Adipocyte (in vitro differentiated cells): Measurements from ENCODE around the gene CSPG5.

ENCODE experiments used
- DNase-seq: peaks from one replicate; pipeline ENCODE4 v3.0.0-alpha.2; 2015; ENCODE audit warnings: low read depth
- H3K27me3 ChIP-seq: replicated peaks from 2 replicates; pipeline ENCODE4 v1.7.0; 2013; ENCODE audit warnings: mild to moderate bottlenecking, low read length, moderate library complexity; ENCODE audit not compliant: control insufficient read depth, insufficient read depth
- H3K36me3 ChIP-seq: 2 replicates; pipeline ENCODE4 v1.7.0; 2013; ENCODE audit warnings: low read length, mild to moderate bottlenecking, moderate library complexity; ENCODE audit not compliant: control insufficient read depth, insufficient read depth, severe bottlenecking
- H3K4me1 ChIP-seq: 2 replicates; pipeline ENCODE4 v1.7.0; 2013; ENCODE audit warnings: mild to moderate bottlenecking, low read length, moderate library complexity; ENCODE audit not compliant: control insufficient read depth, insufficient read depth
- H3K4me3 ChIP-seq: 2 replicates; pipeline ENCODE4 v1.7.0; 2013; ENCODE audit warnings: mild to moderate bottlenecking, low read length, moderate library complexity
- H3K9ac ChIP-seq: 2 replicates; pipeline ENCODE4 v1.7.0; 2013; ENCODE audit warnings: mild to moderate bottlenecking, low read length, moderate library complexity
- H3K9me3 ChIP-seq: 2 replicates; pipeline ENCODE4 v1.7.0; 2013; ENCODE audit warnings: mild to moderate bottlenecking, low read length, moderate library complexity; ENCODE audit not compliant: control insufficient read depth

The CSPG5 gene

DNA sequence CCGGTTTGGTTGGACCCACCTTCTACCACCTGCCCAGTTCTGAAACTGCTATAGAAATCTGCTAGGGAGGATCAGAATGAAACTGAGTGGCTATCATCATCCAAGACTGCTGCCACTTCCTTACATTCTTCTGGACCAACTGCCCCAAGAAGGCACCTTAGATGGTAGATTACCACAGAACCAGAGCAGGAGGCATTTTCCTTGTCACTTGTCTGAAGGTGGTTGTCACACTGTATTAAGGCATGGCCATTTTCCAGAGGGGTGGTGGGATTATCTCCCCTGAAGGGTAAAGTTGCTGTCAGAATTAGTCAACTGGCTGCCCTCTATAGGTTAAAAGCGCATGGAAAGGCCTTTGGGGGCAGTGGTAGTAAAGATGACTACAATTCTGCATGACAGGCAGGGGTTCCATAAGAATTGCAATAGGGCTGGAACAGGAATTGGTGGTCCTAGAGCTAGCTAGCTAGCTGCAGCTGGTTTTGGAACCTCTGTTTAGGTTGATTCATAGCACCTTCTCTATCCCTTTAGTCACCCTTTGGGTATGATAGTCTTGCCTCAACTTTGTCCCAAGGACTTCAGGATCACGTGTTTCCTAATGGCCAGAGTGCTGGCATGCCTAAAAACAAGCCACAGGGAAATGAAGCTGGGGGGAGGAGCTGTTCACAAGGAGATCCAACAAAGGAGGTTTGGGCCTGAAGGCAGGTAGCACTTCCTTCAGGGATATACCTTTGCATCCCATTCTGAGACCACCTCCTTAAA is 4.8 kb upstream of the CSPG5 start:
- Histone ChIP-seq H3K4me3 (peak overlapping the region; percentile 26), H3K36me3 (peaks cover 27% of the 10 kb centered on the region), H3K9me3 (no peaks in the 10 kb centered on the region), H3K9ac (peak overlapping the region; percentile 41), H3K4me1 (peaks cover 16% of the 10 kb centered on the region), H3K27me3 (peaks cover 14% of the 10 kb centered on the region)
- no peak for DNase-seq

- DNase-seq: no peak
- Histone ChIP-seq H3K4me1 (peaks cover 16% of the 10 kb centered on the region), H3K9ac (no peak overlapping the region)
These were observed 3.2 kb upstream of the CSPG5 start for GRCh38 chr3:47581835-47582234.

GRCh38 chr3:47581422-47581821 is 2.8 kb upstream of the CSPG5 start:
- Histone ChIP-seq H3K4me1 (peaks cover 16% of the 10 kb centered on the region), H3K36me3 (peaks cover 8% of the 10 kb centered on the region), H3K9me3 (no peaks in the 10 kb centered on the region), H3K27me3 (peaks cover 22% of the 10 kb centered on the region), H3K9ac (no peak overlapping the region), H3K4me3 (no peak overlapping the region)
- no peak for DNase-seq

More at GRCh38 chr3:47581835-47582234, 3.2 kb upstream of the CSPG5 start:
- Histone ChIP-seq H3K4me3 (no peak overlapping the region), H3K36me3 (peaks cover 11% of the 10 kb centered on the region), H3K9me3 (no peaks in the 10 kb centered on the region), H3K27me3 (peaks cover 21% of the 10 kb centered on the region)

DNA sequence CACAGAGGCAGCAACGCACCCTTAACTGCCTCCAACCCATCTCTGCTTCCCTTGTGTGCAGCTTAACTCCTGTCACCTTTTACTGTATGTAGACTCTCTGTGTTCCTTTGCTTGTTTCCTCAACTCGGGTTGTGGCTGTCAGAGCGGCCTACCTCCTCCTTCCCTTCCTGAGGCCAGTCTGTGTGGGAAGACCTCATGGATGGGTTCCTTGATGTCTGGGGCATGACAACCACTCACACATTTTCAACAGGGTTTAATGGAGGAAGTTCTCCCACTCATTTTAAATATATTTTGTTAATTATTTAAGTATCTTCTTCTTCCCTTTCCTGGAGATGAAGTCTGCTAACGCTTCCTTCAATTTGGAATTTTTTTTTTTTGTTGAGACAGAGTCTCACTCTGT is 1.8 kb upstream of the CSPG5 start:
- H3K9ac ChIP-seq: no peak overlapping the region
- H3K9me3 ChIP-seq: no peaks in the 10 kb centered on the region
- peaks cover 16% of the 10 kb centered on the region for H3K4me1 ChIP-seq
- peaks cover 2% of the 10 kb centered on the region for H3K36me3 ChIP-seq
- no peak for DNase-seq
- H3K4me3 ChIP-seq: no peak overlapping the region
- peaks cover 23% of the 10 kb centered on the region for H3K27me3 ChIP-seq

- Histone ChIP-seq H3K36me3 (no peaks in the 10 kb centered on the region), H3K4me3 (no peak overlapping the region), H3K4me1 (peaks cover 16% of the 10 kb centered on the region), H3K27me3 (peaks cover 29% of the 10 kb centered on the region), H3K9me3 (no peaks in the 10 kb centered on the region), H3K9ac (no peak overlapping the region)
- no peak for DNase-seq
These were observed 1.2 kb upstream of the CSPG5 start for GRCh38 chr3:47579875-47580274.

DNA sequence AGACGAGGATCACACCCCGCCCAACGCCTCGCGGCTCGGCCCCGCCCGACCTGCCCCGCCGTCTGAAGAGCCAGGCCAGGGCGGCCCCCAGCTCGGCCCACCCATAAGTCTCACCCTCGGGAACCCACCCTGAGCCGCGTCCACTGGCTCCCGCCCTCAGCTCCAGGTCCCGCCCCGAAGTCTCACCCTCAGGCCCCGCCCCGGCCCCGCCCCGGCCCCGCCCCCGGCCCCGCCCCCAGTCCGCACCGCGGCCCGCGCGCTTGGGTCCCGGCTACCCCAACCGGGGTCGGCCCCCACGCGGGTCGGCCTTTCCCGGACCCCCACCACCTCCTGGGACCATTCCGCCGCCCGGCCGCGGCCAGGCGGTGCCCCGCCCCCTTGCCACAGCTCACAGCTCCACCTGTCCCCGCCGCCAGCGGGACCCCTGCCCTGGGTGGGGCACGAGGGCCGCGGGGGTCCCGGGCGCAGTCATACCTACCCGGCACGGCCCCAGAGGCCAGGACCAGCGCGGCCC is 489 bp downstream of the CSPG5 start:
- Histone ChIP-seq H3K27me3 (peaks cover 35% of the 10 kb centered on the region), H3K4me1 (peaks cover 2% of the 10 kb centered on the region), H3K9me3 (no peaks in the 10 kb centered on the region), H3K4me3 (peak overlapping the region; percentile 62), H3K9ac (no peak overlapping the region), H3K36me3 (no peaks in the 10 kb centered on the region)
- DNase-seq: peak; percentile 55

GRCh38 chr3:47577583-47578118 is 1.0 kb downstream of the CSPG5 start:
- Histone ChIP-seq H3K4me3 (peak overlapping the region; percentile 21), H3K27me3 (peaks cover 40% of the 10 kb centered on the region), H3K36me3 (no peaks in the 10 kb centered on the region), H3K9ac (no peak overlapping the region), H3K4me1 (no peaks in the 10 kb centered on the region), H3K9me3 (no peaks in the 10 kb centered on the region)
- peak; percentile 45 for DNase-seq

DNA sequence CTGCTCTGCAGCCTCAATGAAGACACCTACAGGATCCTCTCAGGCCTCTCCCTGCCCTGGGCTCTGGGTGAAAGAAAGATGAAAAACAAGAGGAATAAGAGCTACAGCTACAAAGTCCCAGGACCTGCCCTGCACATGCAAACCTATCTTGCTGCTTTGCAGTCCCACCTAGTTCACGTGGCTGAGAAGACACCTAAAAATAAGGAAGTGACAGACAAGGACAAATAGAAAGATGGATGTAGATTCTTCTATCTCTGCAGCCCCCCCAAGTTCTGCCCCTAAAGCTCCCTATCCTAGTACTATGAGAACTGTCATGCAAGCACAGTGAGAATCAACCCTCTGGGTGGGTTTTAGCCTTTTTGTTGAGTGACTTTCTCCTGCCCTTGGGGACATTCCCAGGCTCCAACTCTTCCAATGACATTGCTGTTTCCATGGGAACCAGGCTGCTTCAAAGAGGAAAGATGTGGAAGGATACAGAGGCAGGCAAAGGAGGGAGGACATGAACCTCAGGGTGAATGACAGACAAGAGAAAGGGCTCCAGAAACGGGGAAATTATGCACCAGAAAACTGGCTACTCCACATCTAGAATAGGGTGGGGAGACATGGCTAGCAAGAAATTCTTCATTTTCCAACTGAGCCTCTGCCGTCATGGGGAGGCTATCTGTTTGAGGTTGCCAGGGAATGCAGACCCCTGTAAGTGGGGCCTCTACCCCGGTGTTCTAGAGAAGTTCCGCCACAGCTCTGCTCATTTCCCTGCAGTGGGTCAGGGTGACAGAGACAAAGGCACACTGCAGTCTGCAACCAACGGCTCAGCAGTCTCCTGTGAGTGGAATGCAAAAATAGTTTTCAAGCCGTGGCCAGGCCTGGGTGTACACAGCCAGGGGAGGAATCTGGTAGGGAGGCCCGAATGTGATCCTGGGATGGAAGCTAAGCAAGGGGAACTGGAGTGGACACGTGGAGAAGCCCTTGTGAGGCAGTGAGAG is 5.2 kb downstream of the CSPG5 start:
- Histone ChIP-seq H3K4me1 (no peaks in the 10 kb centered on the region), H3K36me3 (no peaks in the 10 kb centered on the region), H3K4me3 (no peak overlapping the region), H3K27me3 (peaks cover 42% of the 10 kb centered on the region), H3K9me3 (no peaks in the 10 kb centered on the region), H3K9ac (no peak overlapping the region)
- peak; percentile 17 for DNase-seq

DNA sequence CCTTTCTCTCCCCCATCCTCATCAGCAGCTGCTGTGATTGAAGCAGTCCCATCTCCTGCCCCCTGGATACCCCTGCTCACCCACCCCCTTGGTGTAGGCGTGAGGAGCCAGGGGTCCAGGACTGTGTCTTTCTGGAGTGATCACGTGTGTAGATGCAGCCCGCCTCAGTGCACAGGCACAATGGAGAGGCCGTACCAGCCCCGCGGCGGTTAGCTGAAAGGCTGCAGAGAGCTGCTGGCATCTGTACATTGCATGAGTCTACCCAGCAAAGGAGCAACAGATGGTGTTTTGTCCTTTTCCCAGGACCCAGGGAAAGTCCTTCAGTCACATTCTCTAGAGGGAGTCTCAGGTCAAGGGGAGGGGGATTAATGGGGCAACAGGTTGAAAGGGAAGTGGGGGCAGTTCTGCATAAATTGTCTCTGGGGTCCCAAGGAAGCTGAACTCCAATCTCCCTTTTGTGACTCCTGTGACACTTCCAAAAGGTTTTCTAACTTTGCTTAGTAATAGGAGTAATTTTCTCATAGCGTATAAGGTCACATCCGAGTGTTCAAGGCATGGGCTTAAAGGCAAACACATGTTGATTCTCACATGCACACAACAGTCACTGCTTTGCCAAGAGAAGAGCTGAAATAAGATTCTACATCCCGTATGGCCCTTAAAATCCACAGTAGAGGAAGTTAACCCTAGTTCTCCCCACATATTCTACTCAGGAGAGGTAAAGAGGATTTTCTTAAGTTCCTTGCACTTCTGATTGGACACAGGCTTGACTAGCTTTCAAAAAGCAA is 7.1 kb downstream of the CSPG5 start:
- Histone ChIP-seq H3K27me3 (peaks cover 41% of the 10 kb centered on the region), H3K36me3 (no peaks in the 10 kb centered on the region), H3K9ac (no peak overlapping the region), H3K4me3 (no peak overlapping the region), H3K9me3 (no peaks in the 10 kb centered on the region), H3K4me1 (no peaks in the 10 kb centered on the region)
- DNase-seq: peak; percentile 22

DNA sequence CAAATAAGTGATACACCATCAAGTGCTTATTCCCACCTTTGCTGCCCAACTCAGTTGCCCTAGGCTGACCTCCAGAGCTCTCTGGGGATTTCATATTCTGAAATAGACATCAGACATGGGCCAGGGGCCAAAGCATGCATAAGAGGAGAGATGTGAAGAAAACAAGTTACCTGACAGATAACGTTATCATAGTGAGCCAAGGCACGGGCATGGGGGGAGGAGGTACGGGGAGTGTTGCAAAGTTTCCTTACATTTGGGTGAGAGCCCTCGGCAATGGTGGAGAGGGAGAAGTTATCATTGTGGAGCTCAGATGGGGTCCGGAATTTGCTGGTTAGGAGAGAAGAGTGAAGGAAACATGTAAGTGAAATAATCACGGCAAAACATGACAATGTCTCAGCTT is 9.8 kb downstream of the CSPG5 start:
- DNase-seq: no peak
- no peaks in the 10 kb centered on the region for H3K9me3 ChIP-seq
- no peak overlapping the region for H3K9ac ChIP-seq
- peaks cover 58% of the 10 kb centered on the region for H3K27me3 ChIP-seq
- no peaks in the 10 kb centered on the region for H3K36me3 ChIP-seq
- no peak overlapping the region for H3K4me3 ChIP-seq
- no peaks in the 10 kb centered on the region for H3K4me1 ChIP-seq
